HG03280 (cell line): Measurements from ENCODE around the gene CDC42BPB.

Experiments used
- ATAC-seq: cut with Tn5 transposase; IDR thresholded peaks from one replicate; pipeline ENCODE4 v1.9.1; 2021; ENCODE audit warnings: mild to moderate bottlenecking, moderate library complexity; ENCODE audit not compliant: unreplicated experiment

Gene CDC42BPB

DNA sequence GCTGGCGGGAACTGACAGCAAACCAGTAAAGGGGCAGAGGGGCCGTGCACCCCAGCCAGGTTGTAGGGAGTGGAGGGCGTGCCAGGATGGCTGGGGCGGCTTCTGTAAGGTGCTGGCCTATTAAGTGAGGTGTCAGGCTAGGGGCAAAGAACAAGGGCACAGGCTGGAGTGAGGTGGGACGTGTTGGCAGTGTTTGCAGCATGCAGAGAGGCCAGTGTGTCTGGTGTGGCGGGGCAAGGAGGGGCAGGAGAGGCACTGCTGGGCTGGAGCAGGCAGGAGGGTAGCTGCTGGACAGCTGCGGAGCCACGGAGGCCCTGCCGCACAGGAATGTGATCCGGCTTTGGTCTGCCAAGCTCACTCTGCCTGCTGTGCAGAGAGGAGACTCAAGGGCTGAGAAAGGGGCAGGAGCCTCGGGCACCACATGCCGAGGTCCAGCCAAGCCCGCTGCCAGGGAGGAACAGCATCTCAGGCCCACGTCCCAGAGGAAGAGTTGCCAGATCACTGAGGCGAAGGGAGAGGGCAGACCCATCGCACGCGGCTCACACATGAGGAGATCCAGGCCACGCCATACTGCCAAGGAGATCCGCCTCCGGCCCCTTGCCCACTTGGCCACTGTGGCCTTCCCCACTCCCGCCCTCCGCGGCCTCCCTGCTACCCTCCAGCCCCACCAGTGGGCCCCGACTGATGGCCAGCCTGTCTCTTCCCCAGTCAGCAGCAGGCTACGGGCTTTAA, 88.1 kb downstream of the CDC42BPB start:
- no peak for ATAC-seq

DNA sequence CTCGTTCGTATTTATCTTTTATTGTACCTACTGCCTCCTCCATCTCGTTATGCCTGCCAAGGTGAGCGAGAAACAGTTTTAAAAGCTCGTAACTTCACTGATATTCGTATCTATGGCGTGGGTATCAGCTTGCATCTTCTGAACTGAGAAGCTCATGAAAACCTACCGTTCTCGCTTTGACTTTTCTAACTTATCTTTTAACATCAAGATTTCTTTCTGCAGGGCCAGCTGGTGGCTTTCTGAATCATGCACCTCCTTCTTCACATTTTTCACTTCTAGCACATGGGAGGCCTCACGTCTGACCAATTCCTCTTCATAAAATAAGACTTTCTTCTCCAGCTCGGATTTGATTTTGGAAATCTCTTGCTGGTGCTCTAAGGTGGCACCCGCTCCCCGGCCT, 89.0 kb downstream of the CDC42BPB start:
- ATAC-seq: no peak

DNA sequence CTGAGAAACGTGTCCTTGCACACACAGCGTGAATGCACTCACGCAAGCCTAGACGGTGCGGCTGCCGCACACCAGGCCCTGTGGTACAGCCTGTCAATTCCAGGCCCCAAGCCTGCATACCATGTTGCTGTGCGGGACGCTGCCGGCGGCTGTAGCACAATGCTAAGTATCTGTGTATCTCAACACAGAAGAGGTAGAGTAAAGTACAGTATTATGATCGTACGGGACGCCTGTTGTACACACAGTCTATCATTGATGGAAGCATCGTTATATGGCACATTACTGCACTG, 89.9 kb downstream of the CDC42BPB start:
- no peak for ATAC-seq

DNA sequence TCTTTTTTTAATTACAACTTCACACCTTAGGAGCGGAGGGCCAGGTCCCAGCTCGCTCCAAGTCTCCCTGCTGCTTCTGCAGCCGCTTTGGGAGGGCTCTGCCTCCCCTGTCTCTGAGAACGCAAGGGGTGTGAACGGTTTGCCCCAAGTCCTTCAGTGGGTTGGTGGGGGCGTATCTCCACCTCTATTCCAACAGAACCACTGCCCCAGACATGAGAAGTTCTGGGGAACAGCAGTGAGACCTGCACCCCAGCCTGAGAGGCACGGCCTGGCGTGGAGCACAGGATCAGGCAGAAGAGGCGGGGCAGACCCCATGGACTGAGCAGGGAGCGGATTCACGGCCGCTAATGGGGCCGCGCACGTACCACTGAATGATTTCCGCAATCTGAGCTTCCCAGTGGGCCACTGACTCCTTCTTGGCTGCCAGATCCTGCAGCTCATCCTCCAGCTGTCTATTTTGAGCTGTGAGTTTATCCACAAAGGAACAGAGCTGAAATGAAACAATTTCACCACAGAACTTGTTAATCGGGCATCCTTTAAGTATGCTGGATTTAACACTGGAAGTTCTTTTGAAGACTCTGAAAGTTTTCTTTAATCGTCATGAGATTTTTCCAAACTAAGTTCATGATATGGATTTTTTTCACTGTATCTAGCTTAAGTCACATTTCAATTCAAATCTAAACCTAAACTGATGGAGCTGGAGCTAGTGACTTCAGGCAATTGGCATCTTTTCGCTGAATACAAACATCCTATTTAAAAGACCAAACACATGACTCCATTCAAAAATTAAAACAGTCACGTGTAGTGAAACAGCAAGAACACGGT, 90.5 kb downstream of the CDC42BPB start:
- no peak for ATAC-seq

DNA sequence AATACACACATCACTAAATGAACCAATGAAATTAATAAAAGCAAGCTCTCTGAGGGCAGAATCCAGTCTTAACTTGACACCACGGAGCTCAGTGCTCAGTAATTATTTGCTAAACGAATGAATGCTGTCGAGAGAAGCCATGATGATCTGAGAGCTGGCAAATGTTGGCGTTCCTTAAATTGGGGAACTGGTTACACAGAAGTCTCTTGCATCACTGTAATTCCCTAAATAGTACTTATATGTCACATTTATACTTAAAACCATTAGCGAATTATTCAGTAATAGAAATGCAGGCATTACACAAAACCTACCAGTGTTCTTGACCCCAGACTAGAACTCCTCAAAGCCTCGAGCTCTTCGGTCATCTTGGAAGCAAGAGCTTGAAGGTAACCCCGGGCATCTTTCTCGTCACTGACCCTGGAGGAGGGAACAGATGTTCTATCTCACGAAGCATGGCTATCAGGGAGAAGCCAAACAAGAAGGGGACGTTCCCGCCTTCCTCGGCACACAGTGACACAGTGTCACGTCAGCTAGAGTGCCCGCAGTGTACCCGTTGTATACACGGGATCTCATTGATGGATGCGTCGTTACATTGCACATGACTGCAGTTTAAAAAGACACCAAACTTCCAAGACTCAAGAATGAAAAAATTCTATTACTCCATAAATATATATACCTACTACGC, 91.2 kb downstream of the CDC42BPB start:
- ATAC-seq: no peak

DNA sequence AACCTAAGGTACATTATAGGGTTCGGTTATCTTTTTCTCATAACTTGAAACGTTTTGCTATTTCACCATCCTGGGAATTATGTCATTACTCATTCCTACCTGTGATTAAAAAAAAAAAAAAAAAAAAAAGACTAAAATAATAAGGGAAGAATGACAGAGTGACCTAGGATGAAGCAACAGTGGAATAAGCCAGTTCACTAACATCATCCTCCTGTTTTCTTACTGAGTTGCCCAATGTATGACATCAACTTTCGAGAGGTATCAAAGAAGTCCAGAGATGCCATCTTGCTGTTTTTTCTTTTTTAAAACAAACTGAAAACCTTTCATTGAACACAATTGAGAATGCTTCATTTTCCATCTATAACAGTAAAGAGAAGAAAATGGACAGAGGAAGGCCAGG, 92.1 kb downstream of the CDC42BPB start:
- ATAC-seq: no peak

DNA sequence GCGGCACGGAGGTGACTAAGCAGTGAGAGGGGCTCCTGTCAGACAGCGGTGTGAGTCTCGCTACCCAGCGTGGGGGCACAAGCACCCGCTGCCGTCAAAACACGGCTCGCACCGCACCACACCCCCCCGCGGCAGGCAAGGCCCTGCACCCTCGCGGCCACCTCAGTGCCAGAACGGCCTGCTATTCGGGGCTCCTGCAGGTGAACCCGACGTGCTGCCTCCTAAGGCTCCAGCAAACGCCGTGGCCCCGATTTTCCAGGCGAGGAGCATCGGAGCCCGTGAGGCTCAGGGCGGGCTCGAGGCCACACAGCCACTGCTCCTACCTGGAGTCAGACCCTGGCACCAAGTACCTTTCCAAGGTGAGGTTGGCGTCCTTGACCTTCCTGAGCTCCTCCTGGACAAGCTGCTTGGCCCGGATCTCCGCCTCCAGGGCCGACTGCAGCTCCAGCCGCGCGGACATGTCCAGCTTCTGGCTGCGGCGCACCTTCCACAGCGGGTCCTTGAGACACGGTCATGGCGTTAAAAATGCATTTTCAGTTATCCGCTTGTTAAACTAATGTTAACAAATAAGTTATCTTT, 93.1 kb downstream of the CDC42BPB start:
- ATAC-seq: no peak

DNA sequence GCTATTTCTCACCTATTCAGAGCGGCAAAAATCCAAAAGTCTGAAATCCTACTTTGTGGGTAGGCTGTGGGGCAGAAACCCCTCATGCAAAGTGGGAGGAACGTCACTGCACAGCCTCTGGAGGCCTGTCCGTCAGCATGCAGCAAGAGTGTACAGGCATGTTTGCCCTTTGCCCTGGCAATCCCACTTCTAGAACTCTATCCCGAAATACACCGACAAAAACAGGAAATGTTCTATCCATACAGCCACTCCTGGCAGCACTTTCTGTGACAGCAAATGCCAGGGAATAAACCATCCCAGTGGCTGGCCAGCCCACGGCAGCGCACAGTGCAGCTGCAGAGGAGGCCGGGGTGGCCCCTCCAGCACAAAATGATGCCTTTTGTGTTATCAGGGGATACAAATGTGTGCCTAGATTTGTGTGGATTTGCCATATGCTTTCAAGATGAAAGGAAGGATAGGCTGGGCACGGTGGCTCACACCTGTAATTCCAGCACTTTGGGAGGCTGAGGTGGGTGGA, 95.2 kb downstream of the CDC42BPB start:
- ATAC-seq: no peak

DNA sequence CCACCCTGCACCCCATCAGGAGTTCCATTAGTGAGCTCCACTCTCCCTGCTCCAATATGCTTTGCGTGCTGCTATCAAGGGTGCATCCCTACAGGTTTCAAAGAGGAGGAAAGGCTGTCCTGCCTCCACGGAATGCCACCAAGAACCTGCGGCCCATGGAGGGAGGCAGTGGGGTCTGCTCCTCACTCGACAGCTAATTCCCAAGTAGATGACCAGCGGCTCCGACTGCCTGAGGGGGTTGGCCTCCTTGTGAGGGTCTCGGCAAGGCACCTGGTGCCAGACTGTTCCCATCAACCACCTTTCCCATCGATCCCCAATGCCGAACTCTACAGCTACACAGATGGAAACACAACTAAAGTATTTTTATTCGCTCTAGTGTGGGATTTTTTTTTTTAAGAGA, 98.9 kb downstream of the CDC42BPB start:
- no peak for ATAC-seq

DNA sequence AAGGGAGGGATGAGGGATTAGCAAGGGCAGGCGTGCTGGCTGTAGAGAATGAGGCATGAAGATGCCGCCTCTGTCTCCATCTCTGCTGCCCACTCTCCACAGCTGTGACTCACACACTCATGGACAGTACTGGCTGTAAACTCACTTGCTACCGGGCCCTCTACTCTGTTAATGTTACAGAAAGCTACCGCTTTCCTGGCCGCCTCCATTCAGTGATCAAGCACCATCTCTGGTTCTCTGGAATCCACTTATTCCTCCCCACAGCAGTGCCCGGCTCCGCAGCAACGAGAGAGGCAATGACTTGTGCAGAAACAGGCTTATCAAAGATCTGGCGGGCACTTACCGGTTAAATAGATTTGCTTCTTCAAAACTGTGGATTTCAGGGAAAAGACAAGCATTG, 100.1 kb downstream of the CDC42BPB start:
- no peak for ATAC-seq

DNA sequence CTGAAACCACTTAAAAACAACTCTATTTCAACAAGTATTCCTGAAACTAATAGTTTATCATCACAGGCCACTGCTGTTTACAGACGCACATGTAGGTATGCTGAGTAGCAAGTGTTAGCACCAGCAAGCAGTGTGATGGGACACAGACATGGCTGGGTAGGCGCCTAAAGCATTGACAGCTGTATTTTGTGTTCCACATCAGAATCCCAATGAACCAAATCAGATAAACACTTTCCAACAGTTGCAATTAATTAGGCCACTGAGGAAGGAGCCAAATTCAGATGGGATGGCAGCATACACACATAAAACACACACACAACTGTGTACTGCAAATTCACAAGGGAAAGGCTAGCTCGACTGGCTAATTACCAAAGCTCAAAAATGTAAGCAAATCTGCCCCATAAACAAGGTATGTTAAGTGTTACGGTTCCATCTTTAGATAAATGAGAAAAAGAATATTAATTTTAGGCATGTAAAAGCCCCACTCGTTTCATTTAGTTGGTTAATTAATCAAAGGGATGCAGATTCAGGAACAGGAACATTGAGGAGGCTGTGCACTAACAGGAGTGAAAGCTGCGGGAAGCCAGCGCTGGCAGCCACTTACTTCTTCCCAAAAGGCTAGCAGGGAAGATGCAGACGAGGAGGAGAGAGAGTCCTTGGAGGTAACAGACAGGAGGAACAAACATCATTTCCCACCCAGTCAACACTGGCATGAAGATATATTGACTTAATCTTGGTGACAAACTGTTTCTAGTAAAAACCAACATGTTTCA, 101.5 kb downstream of the CDC42BPB start:
- ATAC-seq: no peak

DNA sequence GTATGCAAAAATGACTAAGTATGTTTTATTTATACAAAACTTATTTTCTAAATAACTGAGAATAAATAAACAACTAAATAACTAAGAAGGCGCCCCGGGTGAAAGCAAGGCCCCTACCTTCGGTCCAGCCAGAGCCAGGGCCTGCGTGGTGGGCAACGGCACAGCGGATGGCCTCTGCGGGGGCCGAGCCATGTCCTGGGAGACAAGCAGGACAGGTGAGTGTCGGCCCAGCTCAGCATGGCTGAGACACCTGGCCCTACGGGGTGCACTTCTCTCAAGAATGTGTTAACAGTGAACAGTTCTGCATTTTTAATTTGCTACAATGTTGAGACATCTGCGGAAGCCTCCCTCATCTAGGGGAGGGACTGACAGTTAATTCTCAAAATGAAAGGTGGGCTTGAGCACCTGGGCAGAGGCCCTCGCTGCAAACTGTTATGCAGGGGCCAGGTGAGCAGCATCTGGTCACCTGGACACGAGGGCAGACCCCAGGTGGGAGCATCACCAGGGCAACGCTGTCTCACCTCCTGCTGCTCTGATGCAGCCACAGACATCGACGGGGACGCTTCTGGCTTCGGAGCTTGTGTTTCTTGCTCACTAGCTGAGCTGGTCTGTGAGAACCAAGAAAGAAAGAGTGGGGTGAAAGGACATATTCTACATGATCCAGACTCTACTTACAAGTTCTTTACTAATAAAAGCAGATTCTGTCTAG, 103.1 kb downstream of the CDC42BPB start:
- ATAC-seq: no peak

DNA sequence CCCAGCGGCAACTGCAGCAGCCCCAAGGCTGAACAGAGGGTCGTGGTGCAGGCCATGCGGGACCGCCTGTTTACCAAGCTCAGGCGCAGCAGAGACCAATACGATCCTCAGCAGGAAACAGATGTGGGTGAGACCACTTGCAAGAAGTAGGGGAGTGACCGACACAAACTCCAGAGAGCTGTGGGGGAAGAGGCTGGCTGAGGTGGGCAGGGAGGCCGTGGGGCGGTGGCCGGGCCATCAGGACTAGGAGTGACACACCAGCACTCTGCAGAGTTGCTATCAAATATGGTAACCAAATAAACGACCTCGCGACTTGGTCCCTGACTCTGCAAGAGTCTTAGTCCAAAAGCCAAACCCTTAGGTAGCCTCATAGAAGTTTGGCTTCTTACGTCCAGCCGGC, 104.2 kb downstream of the CDC42BPB start:
- no peak for ATAC-seq

DNA sequence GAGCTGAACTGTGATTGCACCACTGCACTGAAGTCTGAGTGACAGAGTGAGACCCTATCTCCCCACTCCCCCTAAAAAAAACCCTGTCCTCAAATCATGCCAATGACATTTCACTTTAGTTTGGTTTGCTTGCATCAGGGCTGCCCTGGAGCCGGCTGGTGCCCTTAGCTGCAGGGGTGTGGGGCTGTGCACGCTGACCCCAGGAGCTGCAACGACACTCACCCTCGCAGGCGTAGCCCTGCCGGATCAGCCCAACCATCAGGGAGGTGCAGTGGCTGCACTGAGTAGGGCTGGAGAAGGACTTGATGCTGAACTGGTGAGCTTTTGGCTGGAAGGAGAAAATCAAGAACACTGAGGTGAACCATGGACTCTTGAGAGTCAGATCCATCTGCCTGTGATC, 105.1 kb downstream of the CDC42BPB start:
- ATAC-seq: no peak

DNA sequence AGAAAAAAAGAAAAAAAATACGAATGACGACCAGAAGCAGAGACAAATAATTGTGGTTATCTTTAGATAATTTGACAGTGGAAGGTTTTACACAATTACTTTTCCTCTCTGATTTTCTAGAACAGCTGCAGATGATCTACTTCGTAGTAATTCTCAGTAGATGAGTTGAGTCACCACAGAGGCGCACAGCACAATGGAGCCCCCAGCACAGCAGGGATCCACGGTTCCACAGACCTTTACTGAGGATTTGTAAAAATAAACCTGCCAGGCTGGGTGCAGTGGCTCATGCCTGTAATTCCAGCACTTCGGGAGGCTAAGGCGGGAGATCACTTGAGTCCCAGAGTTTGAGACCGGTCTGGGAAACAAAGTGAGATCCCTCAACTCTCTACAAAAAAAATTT, 105.5 kb downstream of the CDC42BPB start:
- ATAC-seq: no peak

DNA sequence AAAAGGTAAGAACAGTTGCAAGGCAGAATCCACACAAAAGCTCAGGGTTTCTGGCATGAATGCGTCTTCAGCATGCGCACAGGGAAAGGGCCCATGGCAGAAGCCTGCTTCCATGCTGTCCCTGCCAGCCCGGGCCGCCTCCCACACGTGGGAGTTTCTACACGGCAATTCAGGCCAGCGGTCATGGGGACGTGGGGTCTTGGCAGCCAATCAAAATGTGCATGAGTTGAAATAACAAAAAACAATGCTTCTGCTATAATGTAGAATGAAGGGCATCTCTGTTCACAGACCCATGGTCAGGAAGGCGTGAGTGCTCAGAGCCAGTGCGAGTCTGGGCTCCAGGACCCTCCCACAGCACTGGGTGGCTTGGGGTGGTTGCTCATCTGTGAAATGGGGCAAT, 106.3 kb downstream of the CDC42BPB start:
- no peak for ATAC-seq

DNA sequence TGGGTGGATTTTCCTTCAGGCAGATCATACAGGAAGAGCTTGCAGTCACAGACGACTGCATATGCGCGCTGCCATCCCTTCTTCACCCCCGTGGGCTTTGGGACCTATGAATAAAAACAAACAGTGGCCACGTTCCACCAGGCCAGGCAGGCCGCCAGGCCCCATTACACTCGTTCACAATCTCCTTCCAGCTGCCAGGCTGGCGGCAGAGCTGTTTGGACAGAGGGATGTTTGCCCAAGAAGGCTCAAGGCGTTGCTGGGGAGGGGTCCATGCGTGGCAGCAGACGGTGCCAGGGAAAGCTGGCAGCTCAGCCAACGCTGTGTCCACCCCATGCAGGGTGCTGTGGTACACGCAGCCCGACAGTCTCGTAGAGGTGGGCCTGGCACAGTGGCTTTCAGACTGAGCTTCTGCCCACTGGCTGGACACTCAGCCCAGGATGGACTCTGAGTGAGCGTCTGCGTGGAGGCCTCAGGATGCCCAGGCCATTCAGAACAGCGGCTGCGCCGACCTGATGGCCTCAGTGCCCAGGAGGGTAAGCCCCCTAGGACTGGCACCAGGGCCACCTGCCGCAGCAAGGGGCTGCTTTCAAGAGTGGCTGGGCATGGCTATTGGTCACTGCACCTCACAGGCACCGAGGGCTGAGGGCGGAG, 107.4 kb downstream of the CDC42BPB start:
- ATAC-seq: no peak

DNA sequence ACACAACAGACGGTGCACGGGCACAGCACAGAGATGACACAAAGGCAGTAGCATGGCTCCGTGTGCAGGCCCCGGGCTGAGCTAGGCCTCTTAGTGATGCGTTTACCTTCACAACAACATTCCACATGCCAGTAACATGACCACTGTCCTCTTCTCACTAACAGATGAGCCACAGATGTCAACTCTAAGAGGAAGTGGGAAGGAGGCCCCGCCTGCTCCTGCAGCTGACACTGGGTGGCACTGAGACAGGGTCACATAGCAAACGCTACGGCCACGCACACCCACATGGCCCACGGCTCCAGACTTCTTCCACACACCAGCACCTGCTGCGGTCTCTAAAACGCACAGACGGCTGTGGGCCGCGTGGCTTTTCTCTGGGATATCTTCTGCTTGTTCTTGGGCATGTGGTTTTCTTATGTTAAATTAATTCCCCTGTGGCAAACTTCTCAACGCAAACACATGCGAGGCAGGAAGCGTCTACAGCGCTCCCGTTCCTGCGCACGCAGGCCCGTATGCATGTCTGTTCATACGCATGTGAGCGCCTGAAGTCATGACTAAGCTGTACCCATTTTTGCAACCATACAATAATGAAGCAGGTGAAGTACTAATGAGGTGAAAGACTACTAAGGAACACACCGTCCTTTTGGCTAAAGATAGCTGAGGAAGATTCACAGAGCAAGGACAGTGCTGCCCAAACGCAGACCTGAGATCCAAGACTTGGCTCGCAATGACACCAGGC, 108.1 kb downstream of the CDC42BPB start:
- ATAC-seq: no peak

DNA sequence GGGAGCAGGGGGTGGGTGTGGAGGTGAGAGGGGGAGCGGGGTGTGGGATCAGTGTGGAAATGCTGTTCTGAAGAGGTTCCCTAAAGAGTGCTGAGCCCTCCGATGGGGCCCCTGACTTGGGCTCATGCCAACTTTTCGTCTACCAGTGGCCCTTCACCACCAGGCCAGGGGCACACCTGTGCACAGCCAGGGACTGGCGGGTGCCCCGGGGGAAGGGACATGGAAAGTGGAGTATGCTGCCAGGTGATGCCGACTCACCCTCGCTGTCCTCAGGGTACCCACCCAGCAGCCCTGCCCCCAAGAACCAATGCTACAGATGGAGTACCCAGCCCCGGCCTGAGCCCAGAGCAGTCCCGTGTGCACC, 108.7 kb downstream of the CDC42BPB start:
- ATAC-seq: no peak
